Stimulated activated CD8-positive, alpha-beta memory T cell treated with anti-CD3 and anti-CD28 coated beads, Interleukin-12 subunit alpha, Interleukin-12 subunit beta, amount 100 ng/mL, for 24 hours (primary cell): ENCODE measurements around the gene DCX.
"Not testable (repeated sequence)": the region's sequence is repeated elsewhere in the genome, so short reads cannot be mapped to it uniquely, and the experiment has no call there.

Experiments
- DNase-seq: peaks from one replicate; pipeline ENCODE4 v3.0.0-alpha.2; 2020; ENCODE audit errors: extremely low read depth

Gene DCX

GRCh38 chrX:111372086-111372485 is 39.9 kb downstream of the DCX start:
- DNase-seq = no peak

- no peak for DNase-seq
Measured at GRCh38 chrX:111365770-111366325, 46.1 kb downstream of the DCX start.

GRCh38 chrX:111363741-111364140 is 48.3 kb downstream of the DCX start:
- DNase-seq = no peak

GRCh38 chrX:111361751-111362150 is 50.2 kb downstream of the DCX start:
- DNase-seq = no peak

- no peak for DNase-seq
Measured at GRCh38 chrX:111360839-111361238, 51.2 kb downstream of the DCX start.

- no peak for DNase-seq
Measured at GRCh38 chrX:111355523-111356115, 56.4 kb downstream of the DCX start.

GRCh38 chrX:111354496-111354895 is 57.5 kb downstream of the DCX start:
- DNase-seq = no peak

- DNase-seq = no peak
Measured at GRCh38 chrX:111353793-111354192, 58.2 kb downstream of the DCX start.

GRCh38 chrX:111352424-111352823 is 59.6 kb downstream of the DCX start:
- DNase-seq = no peak

GRCh38 chrX:111349934-111350333 is 62.1 kb downstream of the DCX start:
- no peak for DNase-seq

- DNase-seq = no peak
Measured at GRCh38 chrX:111349101-111349500, 62.9 kb downstream of the DCX start.

GRCh38 chrX:111348429-111348828 is 63.6 kb downstream of the DCX start:
- DNase-seq = no peak

- not testable (repeated sequence) for DNase-seq
Measured at GRCh38 chrX:111346150-111346549, 65.8 kb downstream of the DCX start.

GRCh38 chrX:111340054-111340453 is 71.9 kb downstream of the DCX start:
- DNase-seq = no peak

GRCh38 chrX:111339212-111339611 is 72.8 kb downstream of the DCX start:
- DNase-seq = no peak

GRCh38 chrX:111338095-111338698 is 73.8 kb downstream of the DCX start:
- no peak for DNase-seq

GRCh38 chrX:111337067-111337637 is 74.8 kb downstream of the DCX start:
- DNase-seq = no peak

GRCh38 chrX:111336141-111336540 is 75.9 kb downstream of the DCX start:
- no peak for DNase-seq

- DNase-seq = no peak
Measured at GRCh38 chrX:111329370-111329769, 82.6 kb downstream of the DCX start.

GRCh38 chrX:111328858-111329257 is 83.1 kb downstream of the DCX start:
- no peak for DNase-seq

GRCh38 chrX:111322231-111322855 is 89.6 kb downstream of the DCX start:
- no peak for DNase-seq

GRCh38 chrX:111319451-111319850 is 92.5 kb downstream of the DCX start:
- no peak for DNase-seq

- DNase-seq = no peak
Measured at GRCh38 chrX:111318901-111319300, 93.1 kb downstream of the DCX start.
